GM21526 (cell line): Measurements from ENCODE around the gene TNFRSF19.
"Not testable (repeated sequence)": the region's sequence is repeated elsewhere in the genome, so short reads cannot be mapped to it uniquely, and the experiment has no call there.

ENCODE experiments used
- ATAC-seq: cut with Tn5 transposase; IDR thresholded peaks from one replicate; pipeline ENCODE4 v1.9.1; 2021; ENCODE audit warnings: moderate library complexity; ENCODE audit not compliant: unreplicated experiment, low FRiP score

TNFRSF19 gene

GRCh38 chr13:23567906-23568460 lies 2.2 kb upstream of the TNFRSF19 start:
- ATAC-seq: no peak

- no peak for ATAC-seq
Measured at GRCh38 chr13:23570921-23571315, 706 bp downstream of the TNFRSF19 start.

DNA sequence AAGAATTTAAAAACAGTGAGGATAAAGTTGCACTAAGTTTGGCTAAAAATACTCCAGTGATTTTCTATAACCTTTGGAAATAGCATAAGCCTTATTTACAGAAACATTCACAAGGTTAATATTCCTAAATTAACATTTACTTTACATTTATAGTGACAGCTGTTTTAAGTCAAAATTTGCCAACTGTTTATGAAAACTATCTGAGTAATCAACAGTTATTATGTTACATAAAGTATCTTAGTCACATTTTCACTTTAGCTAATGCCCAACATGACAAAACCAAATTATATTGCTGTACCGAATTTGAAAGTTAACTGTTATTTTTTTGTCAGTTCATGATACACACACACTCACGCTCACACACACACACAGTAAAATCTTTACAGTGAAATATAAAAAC lies 1.2 kb downstream of the TNFRSF19 start:
- no peak for ATAC-seq

DNA sequence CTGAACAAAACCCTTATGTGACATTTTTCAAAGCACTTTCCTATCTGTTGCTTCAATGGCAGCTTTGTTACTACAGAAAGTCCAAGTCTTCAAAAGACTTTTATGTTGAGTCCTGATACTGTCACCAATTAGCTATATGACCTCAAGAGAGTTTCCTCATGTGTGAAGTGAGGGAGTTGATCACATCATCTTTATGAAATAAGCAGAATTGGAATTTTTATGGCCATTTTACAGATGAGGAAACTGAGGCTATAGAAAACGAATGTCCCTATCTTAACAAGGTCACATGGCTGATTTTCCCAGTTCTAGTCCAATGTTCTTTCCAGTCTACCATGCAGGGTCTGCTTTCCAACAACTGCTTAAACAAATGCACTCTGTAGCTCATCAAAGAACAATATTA lies 2.6 kb downstream of the TNFRSF19 start:
- no peak for ATAC-seq

DNA sequence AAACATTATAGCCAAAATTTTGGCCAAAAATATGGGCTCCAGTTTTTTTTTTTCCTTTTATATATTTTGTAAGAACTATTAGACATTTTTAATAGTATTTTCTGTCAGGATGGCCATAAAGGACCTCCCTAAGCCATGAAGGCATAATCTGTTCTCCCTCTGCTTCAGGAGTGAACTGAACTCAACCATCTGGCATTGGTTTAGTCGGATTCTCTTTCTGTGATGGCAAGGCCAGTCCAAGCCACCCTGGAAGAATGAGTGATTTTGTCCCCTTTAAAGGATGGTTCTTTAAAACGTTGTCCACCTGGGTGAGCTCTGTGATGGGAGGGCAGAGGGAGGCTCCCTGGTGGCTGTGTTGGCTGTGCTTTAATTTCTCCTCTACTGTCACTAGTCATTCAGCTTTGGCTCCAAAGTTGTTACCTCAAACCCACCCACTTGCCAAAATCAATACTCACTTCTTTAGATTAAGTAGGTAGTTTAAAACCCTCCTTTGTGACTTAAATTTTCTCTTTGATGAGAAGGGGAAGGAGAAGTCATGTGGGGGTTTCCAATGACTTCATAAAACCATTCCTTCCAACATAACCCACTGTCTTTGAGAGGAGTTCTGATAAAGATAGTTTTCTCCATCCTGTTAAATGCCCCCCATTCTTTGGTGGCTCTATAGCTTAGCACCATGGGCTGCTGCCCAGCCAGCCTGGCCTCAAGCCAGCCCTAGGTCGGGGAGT lies 4.4 kb downstream of the TNFRSF19 start:
- ATAC-seq: no peak

GRCh38 chr13:23575632-23576031 lies 5.4 kb downstream of the TNFRSF19 start:
- no peak for ATAC-seq

DNA sequence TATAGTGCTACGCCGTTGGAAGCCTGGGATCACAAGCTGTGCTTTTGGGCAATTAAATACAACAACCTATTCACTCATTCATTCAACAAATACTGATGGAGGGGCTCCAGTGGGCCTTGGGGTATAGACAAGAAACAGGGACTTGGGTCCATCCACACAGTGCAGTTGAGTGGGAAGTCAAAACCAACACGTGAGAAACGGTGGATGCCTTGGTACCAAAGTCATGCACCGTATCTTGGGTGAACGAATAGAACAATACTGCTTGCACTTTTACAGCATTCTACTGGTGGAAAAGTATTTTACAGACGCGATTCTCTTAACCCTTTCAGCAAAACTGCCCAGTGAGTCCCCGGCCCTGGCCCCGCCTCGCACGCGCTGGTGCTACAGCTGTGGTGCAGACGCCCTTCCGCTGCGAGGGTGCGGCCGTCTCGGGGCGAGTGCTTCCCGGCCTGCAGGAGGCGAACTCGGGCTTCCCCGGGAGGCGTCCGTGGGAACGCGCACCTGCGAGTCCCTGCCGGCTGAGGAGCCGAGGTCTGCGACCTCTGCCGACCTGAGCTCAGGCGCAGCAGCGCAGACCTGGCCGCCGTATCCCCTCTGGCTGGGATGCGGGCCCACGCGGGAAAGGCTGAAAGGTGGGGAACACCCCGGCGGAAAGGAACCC lies 8.3 kb downstream of the TNFRSF19 start:
- ATAC-seq: peak; percentile 62

DNA sequence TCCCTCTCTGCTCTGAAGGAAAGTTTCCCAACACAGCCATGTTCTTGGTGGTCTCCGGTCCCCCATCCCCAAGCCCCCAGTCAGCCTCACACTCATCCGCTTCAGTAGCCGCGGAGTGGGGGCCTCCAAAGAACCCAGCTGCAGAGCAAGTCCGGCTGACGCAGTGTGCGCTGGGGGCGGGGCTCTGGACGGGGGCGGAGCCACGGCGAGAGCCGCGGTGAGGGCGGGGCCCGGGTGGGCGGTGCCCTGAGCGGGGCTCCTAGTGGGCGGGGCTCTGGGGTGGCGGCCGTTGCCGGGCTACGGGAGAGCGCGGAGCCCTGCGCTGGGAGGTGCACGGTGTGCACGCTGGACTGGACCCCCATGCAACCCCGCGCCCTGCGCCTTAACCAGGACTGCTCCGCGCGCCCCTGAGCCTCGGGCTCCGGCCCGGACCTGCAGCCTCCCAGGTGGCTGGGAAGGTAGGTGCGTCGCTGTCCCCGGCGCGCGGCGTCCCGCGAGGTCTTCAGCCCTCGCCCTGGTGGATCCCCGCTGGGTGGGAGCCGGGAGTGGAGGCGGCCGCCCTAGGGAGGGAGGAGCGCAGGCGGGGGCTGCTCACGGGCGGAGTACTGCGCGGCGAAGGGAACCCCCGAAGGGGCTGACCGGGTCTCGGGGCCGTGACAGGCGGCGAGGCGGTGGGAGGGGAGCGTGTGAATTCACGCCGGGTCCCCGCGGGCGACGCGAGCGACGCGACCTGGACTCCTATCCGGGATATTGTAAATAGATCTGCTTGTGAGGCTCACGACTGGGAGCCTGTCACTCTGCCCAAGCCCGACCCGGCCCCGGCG lies 9.1 kb downstream of the TNFRSF19 start:
- peak; percentile 83 for ATAC-seq

DNA sequence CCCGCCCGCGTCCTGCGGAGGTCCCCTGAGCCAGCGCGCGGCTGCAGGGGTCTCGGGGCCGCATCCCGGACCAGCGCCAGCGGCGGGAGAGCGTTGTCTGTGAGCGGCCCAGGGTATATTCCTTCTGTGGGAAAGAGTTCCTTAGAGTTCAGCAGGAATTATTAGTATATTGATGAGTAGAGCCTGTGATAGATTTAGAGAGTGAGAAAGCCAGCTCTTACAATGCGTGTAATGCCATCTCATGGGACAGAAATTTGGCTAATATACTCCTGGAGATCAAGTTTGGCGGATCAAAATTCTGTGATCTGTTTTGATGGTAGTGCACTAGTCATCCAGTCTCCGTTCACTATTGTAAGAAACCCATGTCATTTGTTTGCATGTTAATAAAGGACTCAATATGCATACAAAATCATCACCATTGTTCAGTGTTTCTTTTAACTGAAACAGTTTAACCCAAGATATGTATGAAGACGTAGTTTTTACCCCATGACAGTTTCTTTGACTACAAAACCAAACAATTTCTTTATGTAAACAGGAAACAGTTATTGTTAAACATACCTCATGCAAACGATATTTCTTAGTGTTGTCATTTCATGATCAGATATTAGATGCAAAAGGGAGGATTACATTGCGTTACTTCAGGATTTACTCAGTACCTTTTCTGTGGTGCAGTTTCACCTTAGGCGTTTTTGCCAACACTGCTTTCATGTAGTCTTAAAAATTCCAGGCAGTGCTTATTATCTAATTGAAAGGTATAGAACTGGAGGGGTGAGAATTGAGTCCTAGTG lies 9.9 kb downstream of the TNFRSF19 start:
- peak; percentile 11 for ATAC-seq

DNA sequence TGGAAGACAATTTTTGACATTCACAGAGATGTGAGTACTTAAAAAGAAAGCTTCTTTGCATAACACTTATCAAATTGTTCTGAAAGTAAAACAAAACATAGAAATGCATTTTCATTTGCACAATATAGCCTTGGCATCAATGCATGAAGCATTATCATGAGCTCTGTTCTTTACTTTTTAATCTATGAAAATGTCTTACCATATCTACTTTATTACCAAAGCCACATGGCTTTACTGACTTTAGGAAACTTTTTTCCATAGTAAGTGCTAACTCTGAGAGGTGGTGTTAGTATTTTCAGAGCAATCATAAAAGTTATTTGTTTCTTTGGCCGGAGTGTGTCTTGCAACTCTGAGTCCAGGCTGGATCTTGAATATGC lies 10.5 kb downstream of the TNFRSF19 start:
- ATAC-seq: no peak

DNA sequence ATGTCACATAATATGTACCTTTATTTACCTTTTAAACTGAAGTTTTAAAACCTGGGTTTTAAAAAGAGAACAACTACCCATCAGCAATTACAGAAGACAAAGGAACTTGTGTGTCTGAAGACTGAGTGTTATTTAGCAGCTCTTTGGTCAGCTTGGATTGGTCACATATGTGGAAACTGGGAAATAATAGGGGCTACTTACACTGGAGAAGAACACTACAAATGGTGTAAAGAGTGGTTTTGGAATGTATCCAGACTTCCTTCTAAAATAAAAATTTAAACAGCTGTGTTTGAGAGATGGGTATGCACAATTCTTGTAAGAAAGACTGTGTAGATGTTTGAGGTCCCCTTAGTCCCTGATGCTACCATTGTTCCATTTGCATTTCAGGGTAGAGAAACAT lies 13.3 kb downstream of the TNFRSF19 start:
- no peak for ATAC-seq

DNA sequence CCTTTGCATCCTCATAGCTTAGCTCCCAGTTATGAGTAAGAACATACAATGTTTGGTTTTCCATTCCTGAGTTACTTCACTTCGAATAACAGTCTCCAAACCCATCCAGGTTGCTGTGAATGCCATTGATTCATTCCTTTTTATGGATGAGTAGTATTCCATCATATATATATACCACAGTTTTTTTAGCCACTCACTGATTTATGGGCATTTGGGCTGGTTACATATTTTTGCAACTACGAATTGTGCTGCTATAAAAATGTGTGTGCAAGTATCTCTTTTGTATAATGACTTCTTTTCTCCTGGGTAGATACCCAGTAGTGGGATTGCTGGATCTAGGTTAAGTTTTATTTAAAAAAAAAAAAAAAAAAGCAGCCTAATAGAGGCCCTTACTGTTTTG lies 14.1 kb downstream of the TNFRSF19 start:
- ATAC-seq: no peak

DNA sequence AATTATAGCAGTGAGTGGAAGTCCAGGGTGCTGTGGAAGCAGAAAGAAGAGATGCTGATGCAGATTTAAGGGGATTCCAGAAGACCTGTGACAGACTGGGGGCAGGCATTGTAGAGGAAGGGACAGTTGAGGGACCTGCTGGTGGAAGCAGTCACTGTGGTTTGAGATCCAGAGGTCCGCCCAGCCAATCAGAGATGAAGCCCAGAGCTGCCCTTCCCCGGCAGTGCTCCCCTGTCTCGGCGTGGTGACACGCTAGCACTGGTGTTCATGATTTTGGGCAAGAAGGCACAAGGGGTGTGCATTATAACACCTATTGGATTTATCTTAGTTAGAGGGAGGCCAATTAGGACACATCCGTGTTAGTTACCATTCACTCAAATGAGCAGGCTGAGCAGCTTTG lies 16.1 kb downstream of the TNFRSF19 start:
- ATAC-seq: no peak

GRCh38 chr13:23588666-23589065 lies 18.5 kb downstream of the TNFRSF19 start:
- ATAC-seq: no peak

GRCh38 chr13:23592596-23592995 lies 22.4 kb downstream of the TNFRSF19 start:
- no peak for ATAC-seq

DNA sequence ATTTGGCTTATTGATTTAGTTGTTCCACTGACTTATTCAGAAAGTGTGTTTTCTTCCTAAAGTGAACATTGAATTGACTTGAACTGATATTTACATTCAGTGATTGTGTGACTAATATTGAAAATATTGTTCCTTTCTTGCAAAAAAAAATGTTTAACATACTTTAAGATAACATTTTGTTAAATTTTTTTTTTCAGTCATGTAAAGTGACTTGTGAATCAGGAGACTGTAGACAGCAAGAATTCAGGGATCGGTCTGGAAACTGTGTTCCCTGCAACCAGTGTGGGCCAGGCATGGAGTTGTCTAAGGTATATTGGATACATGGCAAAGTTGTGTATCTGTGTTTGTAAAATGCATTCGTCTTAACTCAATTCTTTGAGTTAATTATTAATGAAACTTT lies 22.9 kb downstream of the TNFRSF19 start:
- ATAC-seq: no peak

DNA sequence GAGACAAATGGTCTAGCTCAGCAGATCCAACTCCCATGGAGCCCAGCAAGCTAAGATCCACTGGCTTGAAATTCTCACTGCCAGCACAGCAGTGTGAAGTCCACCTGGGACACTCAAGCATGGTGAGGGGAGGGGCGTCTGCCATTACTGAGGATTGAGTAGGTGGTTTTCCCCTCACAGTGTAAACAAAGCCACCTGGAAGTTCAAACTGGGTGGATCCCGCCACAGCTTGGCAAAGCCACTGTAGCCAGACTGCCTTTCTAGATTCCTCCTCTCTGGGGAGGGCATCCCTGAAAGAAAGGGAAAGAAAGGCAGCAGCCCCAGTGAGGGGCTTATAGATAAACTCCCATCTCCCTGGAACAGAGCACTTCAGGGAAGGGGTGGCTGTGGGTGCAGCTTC lies 24.1 kb downstream of the TNFRSF19 start:
- ATAC-seq: not testable (repeated sequence)

DNA sequence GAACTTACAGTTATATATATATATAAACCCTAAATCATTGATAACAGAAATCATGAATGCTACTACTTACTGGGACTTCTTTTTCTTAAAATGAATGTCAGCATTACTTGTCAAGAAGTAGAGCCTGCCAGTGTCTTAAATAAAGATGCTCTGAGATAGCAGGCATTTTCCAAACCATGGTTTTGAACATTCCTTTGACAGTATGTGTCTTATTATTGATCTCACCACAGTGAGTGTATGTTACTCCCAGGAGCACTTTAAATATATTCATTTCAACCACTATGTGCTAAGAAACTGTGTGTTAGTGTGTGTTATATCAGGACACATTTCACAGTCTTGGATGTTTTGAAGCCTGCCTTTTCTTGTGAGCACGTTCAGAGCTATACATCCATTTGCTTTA lies 28.2 kb downstream of the TNFRSF19 start:
- no peak for ATAC-seq

GRCh38 chr13:23599083-23599925 lies 29.1 kb downstream of the TNFRSF19 start:
- ATAC-seq: no peak

GRCh38 chr13:23600100-23600499 lies 29.9 kb downstream of the TNFRSF19 start:
- no peak for ATAC-seq
